Measurements from ENCODE around the gene EGLN3. TPM values are rescaled to one million over a fixed set of nuclear protein-coding genes. Genes with fewer than 3 reads are reported as not detected.

Gene EGLN3
- total and polyA plus RNA-seq, 2 of the 13 experiments (the other 11 are each of a cell fraction or from before 2014, with no cell fraction given): 0.18 to 27.3 TPM

DNA sequence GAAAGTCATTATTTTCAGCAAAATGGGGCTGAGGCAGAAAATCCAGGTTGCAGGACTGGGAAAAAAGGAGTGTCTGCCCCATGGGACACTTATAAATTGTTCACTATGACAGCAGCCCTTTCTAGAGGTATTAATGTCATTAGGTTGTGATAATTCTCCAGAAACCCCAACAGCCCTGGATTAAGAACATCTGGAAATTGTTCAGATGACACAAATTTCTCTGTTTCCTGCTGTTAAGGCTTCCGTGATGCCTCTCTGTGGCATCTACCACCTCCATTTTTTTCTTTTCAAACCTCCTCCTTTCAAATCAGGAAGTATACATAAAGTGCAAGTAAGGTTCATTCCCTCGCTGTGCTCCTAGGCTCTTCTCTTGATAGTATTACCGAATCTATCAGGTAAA is 25.6 kb downstream of the EGLN3 start:
- DNase-seq (ENCODE audit: low spot score) (no peak), ATAC-seq (no peak), FAIRE-seq (no peak)
- intact Hi-C loops (cut with micrococcal nuclease; ENCODE audit: unreplicated experiment): no loop called here
- no peaks in the 10 kb centered on the region; a peak in 1 of 5 replicates for H3K36me3 ChIP-seq (replicated peaks in 1 of 2; ENCODE audit: control insufficient read depth in 1 of 2, insufficient read depth in 2 of 2, low read length in 2 of 2)
- H3K4me1 ChIP-seq (ENCODE audit: insufficient read depth, low read length): no peaks in the 10 kb centered on the region
- H3K4me2 ChIP-seq (ENCODE audit: low read depth, low read length): no peak overlapping the region
- H3K79me2 ChIP-seq (ENCODE audit: insufficient read depth, low read length): no peaks in the 10 kb centered on the region
- no peaks in the 10 kb centered on the region for H3K9me3 ChIP-seq (ENCODE audit: low read length)
- ChIA-PET POLR2A (no interaction called here), CTCF (ENCODE audit: low intra/inter-chr PET ratio, low total read pairs) (no interaction called here)
- WGBS (ENCODE audit: low lambda C conversion rate): 67% methylated on average over 3 of the region's 3 CpGs
- no peaks in the 10 kb centered on the region for H3K27me3 ChIP-seq (ENCODE audit: control insufficient read depth in 1 of 2, insufficient read depth in 2 of 2, low read length in 2 of 2)
- no peak overlapping the region for H2AFZ ChIP-seq (ENCODE audit: low read length)
- no peak overlapping the region for H3K9ac ChIP-seq (ENCODE audit: insufficient read depth, low read depth, low read length)
- H4K20me1 ChIP-seq (ENCODE audit: insufficient read depth, low read length): no peaks in the 10 kb centered on the region
- no peak overlapping the region for H3K4me3 ChIP-seq (replicated peaks in 1 of 3; ENCODE audit: insufficient read depth in 1 of 3, low read depth in 2 of 3, low read length in 3 of 3)
- BruUV-seq (replicated peaks): no TSS peak
- in situ Hi-C loops (cut with HindIII; ENCODE audit: extremely low pct_ligation_motif_present, low pct_unique_long_range_greater_than_20kb): no loop called here
- TF ChIP-seq ZNF136 (CRISPR knock-in tag; IDR thresholded peaks at IDR 0.05; ENCODE audit: low read depth): no peak
- no peak for TF ChIP-seq POLR2A (IDR thresholded peaks at IDR 0.05; ENCODE audit: insufficient read depth in 1 of 2, low read depth in 2 of 2, low read length in 2 of 2)
- TF ChIP-seq, protein P1, sequence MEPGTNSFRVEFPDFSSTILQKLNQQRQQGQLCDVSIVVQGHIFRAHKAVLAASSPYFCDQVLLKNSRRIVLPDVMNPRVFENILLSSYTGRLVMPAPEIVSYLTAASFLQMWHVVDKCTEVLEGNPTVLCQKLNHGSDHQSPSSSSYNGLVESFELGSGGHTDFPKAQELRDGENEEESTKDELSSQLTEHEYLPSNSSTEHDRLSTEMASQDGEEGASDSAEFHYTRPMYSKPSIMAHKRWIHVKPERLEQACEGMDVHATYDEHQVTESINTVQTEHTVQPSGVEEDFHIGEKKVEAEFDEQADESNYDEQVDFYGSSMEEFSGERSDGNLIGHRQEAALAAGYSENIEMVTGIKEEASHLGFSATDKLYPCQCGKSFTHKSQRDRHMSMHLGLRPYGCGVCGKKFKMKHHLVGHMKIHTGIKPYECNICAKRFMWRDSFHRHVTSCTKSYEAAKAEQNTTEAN (CRISPR knock-in tag; conservative IDR thresholded peaks at IDR 0.05): no peak
- TF ChIP-seq TAF1 (CRISPR knock-in tag; IDR thresholded peaks at IDR 0.05): no peak
- no peak for TF ChIP-seq MEIS1 (CRISPR knock-in tag; IDR thresholded peaks at IDR 0.05; ENCODE audit: borderline replicate concordance)
- no peak for TF ChIP-seq SPEN (CRISPR knock-in tag; IDR thresholded peaks at IDR 0.05; ENCODE audit: low read depth)
- no peak for TF ChIP-seq ZFP1 (CRISPR knock-in tag; IDR thresholded peaks at IDR 0.05)
- TF ChIP-seq NCOA5 (CRISPR knock-in tag; IDR thresholded peaks at IDR 0.05): no peak
- no peak overlapping the region for H3K27ac ChIP-seq (ENCODE audit: extremely low read length, insufficient read depth, low read length)

DNA sequence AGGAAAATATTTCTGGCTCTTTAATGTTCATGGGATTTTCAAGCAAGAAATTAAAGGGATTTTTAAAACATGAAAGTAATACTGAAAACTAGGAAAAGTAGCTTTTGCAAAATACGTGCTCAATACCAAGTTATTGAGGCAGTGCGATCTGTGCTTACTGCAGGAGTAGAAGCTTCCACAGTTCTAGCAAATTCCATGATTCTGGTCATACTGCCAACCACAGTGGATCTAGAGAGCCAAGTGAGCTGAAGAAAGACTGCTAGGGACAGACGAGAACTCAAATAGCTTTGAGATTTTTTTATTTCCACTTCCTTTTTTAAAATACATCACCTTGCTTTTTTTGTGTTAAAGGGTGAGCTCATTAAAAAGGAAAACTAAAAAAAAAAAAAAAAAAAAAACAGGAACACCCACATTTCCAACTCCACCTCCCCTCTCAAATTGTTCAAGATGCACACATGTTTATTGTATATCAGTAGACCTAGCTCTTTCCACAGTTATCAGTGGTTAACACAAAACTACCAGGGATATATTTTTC is 26.2 kb downstream of the EGLN3 start:
- Histone ChIP-seq H3K4me3 (replicated peaks in 1 of 3; ENCODE audit: insufficient read depth in 1 of 3, low read depth in 2 of 3, low read length in 3 of 3) (no peak overlapping the region), H3K9me3 (ENCODE audit: low read length) (no peaks in the 10 kb centered on the region), H3K9ac (ENCODE audit: insufficient read depth, low read depth, low read length) (no peak overlapping the region), H3K4me2 (ENCODE audit: low read depth, low read length) (no peak overlapping the region), H4K20me1 (ENCODE audit: insufficient read depth, low read length) (no peaks in the 10 kb centered on the region), H3K79me2 (ENCODE audit: insufficient read depth, low read length) (no peaks in the 10 kb centered on the region), H3K36me3 (replicated peaks in 1 of 2; ENCODE audit: control insufficient read depth in 1 of 2, insufficient read depth in 2 of 2, low read length in 2 of 2) (no peaks in the 10 kb centered on the region; a peak in 1 of 5 replicates), H3K4me1 (ENCODE audit: insufficient read depth, low read length) (no peaks in the 10 kb centered on the region), H3K27ac (ENCODE audit: extremely low read length, insufficient read depth, low read length) (no peak overlapping the region), H2AFZ (ENCODE audit: low read length) (no peak overlapping the region), H3K27me3 (ENCODE audit: control insufficient read depth in 1 of 2, insufficient read depth in 2 of 2, low read length in 2 of 2) (no peaks in the 10 kb centered on the region)
- ChIA-PET CTCF (ENCODE audit: low intra/inter-chr PET ratio, low total read pairs) (no interaction called here), POLR2A (no interaction called here)
- 57% methylated on average over 3 of the region's 3 CpGs for WGBS (ENCODE audit: low lambda C conversion rate)
- FAIRE-seq: no peak
- no peak for DNase-seq (ENCODE audit: low spot score)
- in situ Hi-C loops (cut with HindIII; ENCODE audit: extremely low pct_ligation_motif_present, low pct_unique_long_range_greater_than_20kb) (no loop called here), intact Hi-C loops (cut with micrococcal nuclease; ENCODE audit: unreplicated experiment) (no loop called here)
- no TSS peak for BruUV-seq (replicated peaks)
- no peak for ATAC-seq
- TF ChIP-seq, protein P2, sequence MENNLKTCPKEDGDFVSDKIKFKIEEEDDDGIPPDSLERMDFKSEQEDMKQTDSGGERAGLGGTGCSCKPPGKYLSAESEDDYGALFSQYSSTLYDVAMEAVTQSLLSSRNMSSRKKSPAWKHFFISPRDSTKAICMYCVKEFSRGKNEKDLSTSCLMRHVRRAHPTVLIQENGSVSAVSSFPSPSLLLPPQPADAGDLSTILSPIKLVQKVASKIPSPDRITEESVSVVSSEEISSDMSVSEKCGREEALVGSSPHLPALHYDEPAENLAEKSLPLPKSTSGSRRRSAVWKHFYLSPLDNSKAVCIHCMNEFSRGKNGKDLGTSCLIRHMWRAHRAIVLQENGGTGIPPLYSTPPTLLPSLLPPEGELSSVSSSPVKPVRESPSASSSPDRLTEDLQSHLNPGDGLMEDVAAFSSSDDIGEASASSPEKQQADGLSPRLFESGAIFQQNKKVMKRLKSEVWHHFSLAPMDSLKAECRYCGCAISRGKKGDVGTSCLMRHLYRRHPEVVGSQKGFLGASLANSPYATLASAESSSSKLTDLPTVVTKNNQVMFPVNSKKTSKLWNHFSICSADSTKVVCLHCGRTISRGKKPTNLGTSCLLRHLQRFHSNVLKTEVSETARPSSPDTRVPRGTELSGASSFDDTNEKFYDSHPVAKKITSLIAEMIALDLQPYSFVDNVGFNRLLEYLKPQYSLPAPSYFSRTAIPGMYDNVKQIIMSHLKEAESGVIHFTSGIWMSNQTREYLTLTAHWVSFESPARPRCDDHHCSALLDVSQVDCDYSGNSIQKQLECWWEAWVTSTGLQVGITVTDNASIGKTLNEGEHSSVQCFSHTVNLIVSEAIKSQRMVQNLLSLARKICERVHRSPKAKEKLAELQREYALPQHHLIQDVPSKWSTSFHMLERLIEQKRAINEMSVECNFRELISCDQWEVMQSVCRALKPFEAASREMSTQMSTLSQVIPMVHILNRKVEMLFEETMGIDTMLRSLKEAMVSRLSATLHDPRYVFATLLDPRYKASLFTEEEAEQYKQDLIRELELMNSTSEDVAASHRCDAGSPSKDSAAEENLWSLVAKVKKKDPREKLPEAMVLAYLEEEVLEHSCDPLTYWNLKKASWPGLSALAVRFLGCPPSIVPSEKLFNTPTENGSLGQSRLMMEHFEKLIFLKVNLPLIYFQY (CRISPR knock-in tag; IDR thresholded peaks at IDR 0.05; ENCODE audit: borderline replicate concordance): no peak
- TF ChIP-seq, protein P3, sequence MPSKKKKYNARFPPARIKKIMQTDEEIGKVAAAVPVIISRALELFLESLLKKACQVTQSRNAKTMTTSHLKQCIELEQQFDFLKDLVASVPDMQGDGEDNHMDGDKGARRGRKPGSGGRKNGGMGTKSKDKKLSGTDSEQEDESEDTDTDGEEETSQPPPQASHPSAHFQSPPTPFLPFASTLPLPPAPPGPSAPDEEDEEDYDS (CRISPR knock-in tag; IDR thresholded peaks at IDR 0.05): no peak
- TF ChIP-seq AHR (CRISPR knock-in tag; IDR thresholded peaks at IDR 0.05): no peak
